Neural progenitor cell (in vitro differentiated cells): Measurements from ENCODE around the gene IL11RA. TPM values are rescaled to one million over a fixed set of nuclear protein-coding genes. Genes with fewer than 3 reads are reported as not detected.

Experiments used
- DNase-seq: peaks from one replicate; pipeline ENCODE4 v3.0.0-alpha.2; 2016; ENCODE audit warnings: low spot score
- H2AFZ ChIP-seq: fragments of 200-600 bp; sonication (generic); replicated peaks from 2 replicates; pipeline ENCODE4 v1.6.1; 2016; ENCODE audit warnings: antibody characterized with exemption
- H3F3A ChIP-seq: fragments of 200-600 bp; sonication (generic); 2 replicates; pipeline ENCODE4 v1.6.1; 2016; ENCODE audit warnings: antibody characterized with exemption, low read depth
- H3K27ac ChIP-seq: fragments of 200-600 bp; sonication (generic); 2 replicates; pipeline ENCODE4 v1.5.1; 2016; ENCODE audit warnings: mild to moderate bottlenecking
- H3K27me3 ChIP-seq: fragments of 200-600 bp; sonication (generic); 2 replicates; pipeline ENCODE4 v1.6.1; 2016; ENCODE audit warnings: mild to moderate bottlenecking, moderate library complexity
- H3K36me3 ChIP-seq: fragments of 200-600 bp; sonication (generic); 2 replicates; pipeline ENCODE4 v1.5.1; 2016
- H3K4me1 ChIP-seq: fragments of 200-600 bp; sonication (generic); 2 replicates; pipeline ENCODE4 v1.6.1; 2016; ENCODE audit warnings: mixed run types
- H3K4me2 ChIP-seq: fragments of 200-600 bp; sonication (generic); 2 replicates; pipeline ENCODE4 v1.6.1; 2016
- H3K4me3 ChIP-seq: fragments of 200-600 bp; sonication (generic); 2 replicates; pipeline ENCODE4 v1.5.1; 2016
- H3K79me2 ChIP-seq: fragments of 200-600 bp; sonication (generic); 2 replicates; pipeline ENCODE4 v1.6.1; 2016; ENCODE audit warnings: low read depth
- H3K9ac ChIP-seq: fragments of 200-600 bp; sonication (generic); 2 replicates; pipeline ENCODE4 v1.6.1; 2016
- H3K9me3 ChIP-seq: fragments of 200-600 bp; sonication (generic); 2 replicates; pipeline ENCODE4 v1.5.1; 2016; ENCODE audit warnings: low read depth
- H4K20me1 ChIP-seq: fragments of 200-600 bp; sonication (generic); 2 replicates; pipeline ENCODE4 v1.6.1; 2016; ENCODE audit warnings: low read depth
- H3K27ac Mint-ChIP-seq: 3 replicates; pipeline ENCODE4 v1.8.0; 2021; ENCODE audit warnings: mixed read lengths
- H3K27me3 Mint-ChIP-seq: 2 replicates; pipeline ENCODE4 v1.8.0; 2022; ENCODE audit warnings: low read depth, mild to moderate bottlenecking, inconsistent platforms, moderate library complexity, mixed read lengths; ENCODE audit not compliant: insufficient read depth
- H3K36me3 Mint-ChIP-seq: 3 replicates; pipeline ENCODE4 v1.8.0; 2021; ENCODE audit warnings: mixed read lengths
- H3K4me1 Mint-ChIP-seq: 3 replicates; pipeline ENCODE4 v1.8.0; 2021; ENCODE audit warnings: mixed read lengths
- H3K4me3 Mint-ChIP-seq: 3 replicates; pipeline ENCODE4 v1.8.0; 2021; ENCODE audit warnings: mild to moderate bottlenecking, moderate library complexity, mixed read lengths
- H3K9me3 Mint-ChIP-seq: 3 replicates; pipeline ENCODE4 v1.8.0; 2020; ENCODE audit warnings: mixed read lengths
- EZH2 ChIP-seq: fragments of 200-600 bp; sonication (generic); IDR thresholded peaks from 2 replicates; pipeline ENCODE4 v1.6.1; 2017; ENCODE audit warnings: antibody characterized with exemption, mild to moderate bottlenecking, moderate library complexity
- EZH2phosphoT487 ChIP-seq: fragments of 200-600 bp; sonication (generic); IDR thresholded peaks from 2 replicates; pipeline ENCODE4 v1.6.1; 2017; ENCODE audit warnings: antibody characterized with exemption
- total RNA-seq: library from RNA; depleted of rRNA; stranded (reverse); fragments of >200 nt; gene quantifications from 2 replicates; pipeline ENCODE4 v1.2.3, GENCODE V29; 2015; ENCODE audit warnings: low replicate concordance
- TF ChIP-seq, protein P1 (sequence below): fragments of 200-600 bp; sonication (generic); IDR thresholded peaks from 2 replicates; pipeline ENCODE4 v1.5.1; 2017; ENCODE audit warnings: antibody characterized with exemption, mild to moderate bottlenecking

The IL11RA gene
- total RNA-seq, 1 donor from 2014 or later, result 12.7 TPM

- Histone ChIP-seq H2AFZ (peak overlapping the region; percentile 66), H3K9me3 (no peaks in the 10 kb centered on the region), H3K4me2 (peak overlapping the region; percentile 67), H3K27me3 (peaks cover 51% of the 10 kb centered on the region), H3K4me1 (peaks cover 48% of the 10 kb centered on the region), H3K9ac (no peak overlapping the region), H3K36me3 (no peaks in the 10 kb centered on the region), H4K20me1 (no peaks in the 10 kb centered on the region), H3K4me3 (peak overlapping the region; percentile 35), H3F3A (peaks cover 32% of the 10 kb centered on the region), H3K27ac (peak overlapping the region; percentile 92), H3K79me2 (no peaks in the 10 kb centered on the region)
- Mint-ChIP-seq H3K27ac (no peak overlapping the region), H3K9me3 (peaks cover 2% of the 10 kb centered on the region), H3K4me3 (no peak overlapping the region), H3K27me3 (peaks cover 43% of the 10 kb centered on the region), H3K36me3 (no peaks in the 10 kb centered on the region), H3K4me1 (peaks cover 28% of the 10 kb centered on the region)
- peak; percentile 86 for DNase-seq
- TF ChIP-seq EZH2phosphoT487, result peak; percentile 24
- peak; percentile 37 for TF ChIP-seq EZH2
- TF ChIP-seq, protein P1, sequence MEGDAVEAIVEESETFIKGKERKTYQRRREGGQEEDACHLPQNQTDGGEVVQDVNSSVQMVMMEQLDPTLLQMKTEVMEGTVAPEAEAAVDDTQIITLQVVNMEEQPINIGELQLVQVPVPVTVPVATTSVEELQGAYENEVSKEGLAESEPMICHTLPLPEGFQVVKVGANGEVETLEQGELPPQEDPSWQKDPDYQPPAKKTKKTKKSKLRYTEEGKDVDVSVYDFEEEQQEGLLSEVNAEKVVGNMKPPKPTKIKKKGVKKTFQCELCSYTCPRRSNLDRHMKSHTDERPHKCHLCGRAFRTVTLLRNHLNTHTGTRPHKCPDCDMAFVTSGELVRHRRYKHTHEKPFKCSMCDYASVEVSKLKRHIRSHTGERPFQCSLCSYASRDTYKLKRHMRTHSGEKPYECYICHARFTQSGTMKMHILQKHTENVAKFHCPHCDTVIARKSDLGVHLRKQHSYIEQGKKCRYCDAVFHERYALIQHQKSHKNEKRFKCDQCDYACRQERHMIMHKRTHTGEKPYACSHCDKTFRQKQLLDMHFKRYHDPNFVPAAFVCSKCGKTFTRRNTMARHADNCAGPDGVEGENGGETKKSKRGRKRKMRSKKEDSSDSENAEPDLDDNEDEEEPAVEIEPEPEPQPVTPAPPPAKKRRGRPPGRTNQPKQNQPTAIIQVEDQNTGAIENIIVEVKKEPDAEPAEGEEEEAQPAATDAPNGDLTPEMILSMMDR, result no peak
These were observed 27.4 kb upstream of the IL11RA start for GRCh38 chr9:34624475-34625185.

DNA sequence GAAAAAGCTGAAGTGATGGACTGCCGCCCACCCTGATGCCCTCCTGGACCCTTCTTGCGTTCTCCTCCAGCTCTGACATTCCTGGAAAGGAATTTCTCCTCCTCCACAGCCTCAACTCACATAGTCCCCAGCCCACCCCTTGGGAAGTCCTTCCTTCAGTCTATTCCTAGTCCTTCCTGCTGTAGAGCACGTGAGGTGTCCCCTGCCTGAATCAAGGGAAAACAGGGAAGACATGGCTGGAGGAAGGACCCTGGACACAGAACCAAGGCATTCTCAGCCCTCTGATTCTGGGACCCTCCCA, 26.8 kb upstream of the IL11RA start:
- Histone ChIP-seq H3K9me3 (no peaks in the 10 kb centered on the region), H3K4me3 (peak overlapping the region; percentile 35), H2AFZ (no peak overlapping the region), H3K4me2 (peak overlapping the region; percentile 67), H3K79me2 (no peaks in the 10 kb centered on the region), H3F3A (peaks cover 37% of the 10 kb centered on the region), H3K36me3 (no peaks in the 10 kb centered on the region), H3K27me3 (peaks cover 56% of the 10 kb centered on the region), H3K27ac (peak overlapping the region; percentile 92), H3K9ac (no peak overlapping the region), H3K4me1 (peaks cover 48% of the 10 kb centered on the region), H4K20me1 (no peaks in the 10 kb centered on the region)
- Mint-ChIP-seq H3K9me3 (peaks cover 2% of the 10 kb centered on the region), H3K36me3 (no peaks in the 10 kb centered on the region), H3K4me3 (peak overlapping the region; percentile 68), H3K4me1 (peaks cover 26% of the 10 kb centered on the region), H3K27ac (no peak overlapping the region), H3K27me3 (peaks cover 48% of the 10 kb centered on the region)
- TF ChIP-seq, protein P1, result no peak
- TF ChIP-seq EZH2phosphoT487, result no peak
- TF ChIP-seq EZH2, result no peak
- no peak for DNase-seq

GRCh38 chr9:34627716-34628655, 24.0 kb upstream of the IL11RA start:
- H3K27ac ChIP-seq, result no peak overlapping the region
- H3K9me3 Mint-ChIP-seq, result peaks cover 4% of the 10 kb centered on the region
- no peaks in the 10 kb centered on the region for H3K79me2 ChIP-seq
- peak overlapping the region; percentile 97 for H3K4me2 ChIP-seq
- peaks cover 70% of the 10 kb centered on the region for H3K27me3 ChIP-seq
- peaks cover 49% of the 10 kb centered on the region for H3K27me3 Mint-ChIP-seq
- peaks cover 39% of the 10 kb centered on the region for H3F3A ChIP-seq
- no peaks in the 10 kb centered on the region for H3K36me3 Mint-ChIP-seq
- no peaks in the 10 kb centered on the region for H3K9me3 ChIP-seq
- H3K36me3 ChIP-seq, result no peaks in the 10 kb centered on the region
- no peak overlapping the region for H3K9ac ChIP-seq
- no peaks in the 10 kb centered on the region for H4K20me1 ChIP-seq
- DNase-seq, result no peak
- peaks cover 61% of the 10 kb centered on the region for H3K4me1 ChIP-seq
- H3K4me3 ChIP-seq, result peak overlapping the region; percentile 66
- H3K4me3 Mint-ChIP-seq, result peak overlapping the region; percentile 82
- peaks cover 17% of the 10 kb centered on the region for H3K4me1 Mint-ChIP-seq
- H3K27ac Mint-ChIP-seq, result no peak overlapping the region
- TF ChIP-seq EZH2, result no peak
- TF ChIP-seq EZH2phosphoT487, result no peak
- TF ChIP-seq, protein P1, result no peak
- H2AFZ ChIP-seq, result peak overlapping the region; percentile 75
